ENCODE results near the gene KIF21A. TPM values are rescaled to one million over a fixed set of nuclear protein-coding genes. Genes with fewer than 3 reads are reported as not detected.

KIF21A gene
- polyA plus RNA-seq, 1 of the 3 experiments (the other 2 are of a cell fraction), result 3.6 TPM

- TF ChIP-seq, protein P1, sequence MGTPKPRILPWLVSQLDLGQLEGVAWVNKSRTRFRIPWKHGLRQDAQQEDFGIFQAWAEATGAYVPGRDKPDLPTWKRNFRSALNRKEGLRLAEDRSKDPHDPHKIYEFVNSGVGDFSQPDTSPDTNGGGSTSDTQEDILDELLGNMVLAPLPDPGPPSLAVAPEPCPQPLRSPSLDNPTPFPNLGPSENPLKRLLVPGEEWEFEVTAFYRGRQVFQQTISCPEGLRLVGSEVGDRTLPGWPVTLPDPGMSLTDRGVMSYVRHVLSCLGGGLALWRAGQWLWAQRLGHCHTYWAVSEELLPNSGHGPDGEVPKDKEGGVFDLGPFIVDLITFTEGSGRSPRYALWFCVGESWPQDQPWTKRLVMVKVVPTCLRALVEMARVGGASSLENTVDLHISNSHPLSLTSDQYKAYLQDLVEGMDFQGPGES (IDR thresholded peaks at IDR 0.05; ENCODE audit: low read depth, low read length), result 0 out of 2 replicates have a peak, but pooled peaks have one; percentile 13
- peak; percentile 97 for TF ChIP-seq GATA2 (CRISPR knock-in tag; IDR thresholded peaks at IDR 0.05)
- TF ChIP-seq CHD2 (IDR thresholded peaks at IDR 0.05; ENCODE audit: low read length, partially characterized antibody), result peak; percentile 76
- TF ChIP-seq SIN3A (IDR thresholded peaks at IDR 0.05; ENCODE audit: borderline replicate concordance, low read depth, low read length), result no peak
- peak; percentile 43 to 99; a peak in 3 of 4 replicates for TF ChIP-seq EP300 (IDR thresholded peaks at IDR 0.05; ENCODE audit: borderline replicate concordance in 1 of 2, low read depth in 1 of 2, low read length in 1 of 2)
Observed at GRCh38 chr12:39389399-39390150, 53.3 kb downstream of the KIF21A start (continued).

- Histone ChIP-seq H4K20me1 (ENCODE audit: insufficient read depth) (no peaks in the 10 kb centered on the region), H3K36me3 (replicated peaks in 1 of 2; ENCODE audit: control insufficient read depth in 1 of 2, insufficient read depth in 2 of 2, low read length in 1 of 2) (no peaks in the 10 kb centered on the region), H3K9me2 (no peaks in the 10 kb centered on the region), H3K27me3 (ENCODE audit: insufficient read depth) (no peaks in the 10 kb centered on the region), H3F3A (replicated peaks; ENCODE audit: insufficient read depth) (no peaks in the 10 kb centered on the region), H3K4me3 (ENCODE audit: low read depth in 2 of 2, low read length in 1 of 2) (no peak overlapping the region; a peak in 1 of 4 replicates), H3K4me1 (ENCODE audit: control insufficient read depth in 1 of 2, insufficient read depth in 2 of 2, low read depth in 1 of 2, low read length in 1 of 2) (peaks cover 0 to 42% of the 10 kb centered on the region in 2 experiments; a peak in 2 of 4 replicates), H3K9ac (no peak overlapping the region), H3K9me3 (no peaks in the 10 kb centered on the region), H3K27ac (ENCODE audit: low read depth in 2 of 2, low read length in 1 of 2) (peak overlapping the region in 1 of 2 experiments; percentile 99; a peak in 2 of 4 replicates), H3K4me2 (no peak overlapping the region), H2AFZ (ENCODE audit: low read depth) (no peak overlapping the region), H3K79me2 (ENCODE audit: insufficient read depth) (no peaks in the 10 kb centered on the region; the same call in 1 of the 2 replicates)
- TF ChIP-seq RFX5 (IDR thresholded peaks at IDR 0.05; ENCODE audit: low read length) (no peak), ELF1 (IDR thresholded peaks at IDR 0.05) (no peak), GATA2 (CRISPR knock-in tag; IDR thresholded peaks at IDR 0.05) (no peak), MXI1 (IDR thresholded peaks at IDR 0.05; ENCODE audit: low read depth, low read length) (no peak), FOSL2 (IDR thresholded peaks at IDR 0.05; ENCODE audit: borderline replicate concordance, low read depth) (no peak)
- TF ChIP-seq, protein P2, sequence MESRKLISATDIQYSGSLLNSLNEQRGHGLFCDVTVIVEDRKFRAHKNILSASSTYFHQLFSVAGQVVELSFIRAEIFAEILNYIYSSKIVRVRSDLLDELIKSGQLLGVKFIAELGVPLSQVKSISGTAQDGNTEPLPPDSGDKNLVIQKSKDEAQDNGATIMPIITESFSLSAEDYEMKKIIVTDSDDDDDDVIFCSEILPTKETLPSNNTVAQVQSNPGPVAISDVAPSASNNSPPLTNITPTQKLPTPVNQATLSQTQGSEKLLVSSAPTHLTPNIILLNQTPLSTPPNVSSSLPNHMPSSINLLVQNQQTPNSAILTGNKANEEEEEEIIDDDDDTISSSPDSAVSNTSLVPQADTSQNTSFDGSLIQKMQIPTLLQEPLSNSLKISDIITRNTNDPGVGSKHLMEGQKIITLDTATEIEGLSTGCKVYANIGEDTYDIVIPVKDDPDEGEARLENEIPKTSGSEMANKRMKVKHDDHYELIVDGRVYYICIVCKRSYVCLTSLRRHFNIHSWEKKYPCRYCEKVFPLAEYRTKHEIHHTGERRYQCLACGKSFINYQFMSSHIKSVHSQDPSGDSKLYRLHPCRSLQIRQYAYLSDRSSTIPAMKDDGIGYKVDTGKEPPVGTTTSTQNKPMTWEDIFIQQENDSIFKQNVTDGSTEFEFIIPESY (IDR thresholded peaks at IDR 0.05; ENCODE audit: borderline replicate concordance, low read depth), result no peak
- ChIA-PET POLR2A (interaction anchor here (1.2 kb wide), 1 partner anchor 58 kb away, joined by 3 read pairs; no protein-coding TSS in a partner anchor), CTCF (interaction anchor here (1.0 to 1.9 kb wide), 3 partner anchors 9 to 18 kb away, joined by 3 to 6 read pairs (median 5); no protein-coding TSS in a partner anchor)
- 77% methylated on average over 3 of the region's 3 CpGs for WGBS (ENCODE audit: low lambda C conversion rate)
- DNase-seq, result no peak
Observed at GRCh38 chr12:39386335-39386734, 56.6 kb downstream of the KIF21A start.

Data from SK-N-SH (cell line).